IMR-90 (cell line): ENCODE data around the gene ZNF816. TPM values are rescaled to one million over a fixed set of nuclear protein-coding genes. Genes with fewer than 3 reads are reported as not detected.

Experiments
- ATAC-seq: fragments of 200-7000 bp; cut with Tn5 transposase; 2 replicates; pipeline ENCODE4 v1.9.1; 2020; ENCODE audit warnings: low read depth, mild to moderate bottlenecking, moderate library complexity
- BruUV-seq: library from RNA; stranded (reverse); fragments of 400-500 nt; replicated peaks from 2 replicates; lab custom pipeline; 2021; lab: Mats Ljungman, UMichigan
- CTCF ChIA-PET: fragments of 300-600 bp; formaldehyde crosslinking; extraction: SDS; loops from one replicate; lab custom pipeline; 2021; ENCODE audit warnings: antibody characterized with exemption; lab: Yijun Ruan, JAX
- POLR2A ChIA-PET: fragments of 300-600 bp; sonication (Branson Sonifier 250); formaldehyde crosslinking; loops from one replicate; lab custom pipeline; 2022; ENCODE audit warnings: antibody characterized with exemption; ENCODE audit not compliant: unreplicated experiment; lab: Charles Lee
- DNase-seq: peaks from one replicate; pipeline ENCODE4 v3.0.0; 2013
- H2AFZ ChIP-seq: replicated peaks from 2 replicates; pipeline ENCODE3; 2013; ENCODE audit warnings: low read length, mild to moderate bottlenecking; ENCODE audit not compliant: poor library complexity
- H2AK5ac ChIP-seq: 2 replicates; pipeline ENCODE4 v1.6.1; 2013; ENCODE audit warnings: low read depth, low read length, inconsistent platforms
- H2AK9ac ChIP-seq: replicated peaks from 2 replicates; pipeline ENCODE3; 2013; ENCODE audit warnings: mild to moderate bottlenecking, low read depth, low read length, moderate library complexity; ENCODE audit not compliant: poor library complexity
- H2BK120ac ChIP-seq: 2 replicates; pipeline ENCODE4 v1.6.1; 2013; ENCODE audit warnings: low read depth, low read length, inconsistent platforms
- H2BK15ac ChIP-seq: 3 replicates; pipeline ENCODE4 v1.6.1; 2013; ENCODE audit warnings: low read depth, low read length, inconsistent platforms
- H2BK20ac ChIP-seq: 2 replicates; pipeline ENCODE4 v1.6.1; 2013; ENCODE audit warnings: low read depth, mild to moderate bottlenecking, inconsistent platforms, low read length, moderate library complexity
- H2BK5ac ChIP-seq: 2 replicates; pipeline ENCODE4 v1.6.1; 2013; ENCODE audit warnings: mild to moderate bottlenecking, low read depth, low read length, inconsistent platforms; ENCODE audit not compliant: poor library complexity, severe bottlenecking
- H3K14ac ChIP-seq: replicated peaks from 2 replicates; pipeline ENCODE4 v1.6.1; 2013; ENCODE audit warnings: low read depth, low read length, inconsistent platforms
- H3K18ac ChIP-seq: 2 replicates; pipeline ENCODE4 v1.6.1; 2013; ENCODE audit warnings: low read depth, low read length, control low read depth
- H3K23ac ChIP-seq: 2 replicates; pipeline ENCODE4 v1.6.1; 2013; ENCODE audit warnings: low read depth, low read length, inconsistent platforms
- H3K27ac ChIP-seq: 2 replicates; pipeline ENCODE4 v1.5.1; 2013; ENCODE audit warnings: mild to moderate bottlenecking, control low read depth, low read length; ENCODE audit not compliant: insufficient read depth
- H3K27me3 ChIP-seq: 2 replicates; pipeline ENCODE4 v1.6.1; 2013; ENCODE audit warnings: low read length; ENCODE audit not compliant: control insufficient read depth, insufficient read depth
- H3K36me3 ChIP-seq: 2 replicates; pipeline ENCODE4 v1.6.1; 2013; ENCODE audit warnings: low read length, mixed read lengths; ENCODE audit not compliant: control insufficient read depth, insufficient read depth
- H3K4ac ChIP-seq: 2 replicates; pipeline ENCODE4 v1.6.1; 2013; ENCODE audit warnings: low read depth, low read length, inconsistent platforms
- H3K4me1 ChIP-seq: 2 replicates; pipeline ENCODE4 v1.6.1; 2013; ENCODE audit warnings: low read length, mixed read lengths; ENCODE audit not compliant: control insufficient read depth, insufficient read depth
- H3K4me2 ChIP-seq: 2 replicates; pipeline ENCODE4 v1.6.1; 2013; ENCODE audit warnings: low read depth, mild to moderate bottlenecking, control low read depth, low read length, moderate library complexity
- H3K4me3 ChIP-seq: 2 replicates; pipeline ENCODE4 v1.5.1; 2013; ENCODE audit warnings: low read depth, mild to moderate bottlenecking, control low read depth, low read length, moderate library complexity; ENCODE audit not compliant: insufficient read depth
- H3K56ac ChIP-seq: 2 replicates; pipeline ENCODE4 v1.6.1; 2013; ENCODE audit warnings: low read length, inconsistent platforms; ENCODE audit not compliant: insufficient read depth; ENCODE audit errors: extremely low read depth
- H3K79me1 ChIP-seq, 2 experiments: 2 replicates each; pipeline ENCODE4 v1.6.1; 2013; ENCODE audit warnings: low read length in 2 of 2, inconsistent platforms in 1 of 2, low read depth in 1 of 2
- H3K9ac ChIP-seq: 2 replicates; pipeline ENCODE4 v1.6.1; 2013; ENCODE audit warnings: low read depth, low read length, control low read depth
- H3K9me1 ChIP-seq: 2 replicates; pipeline ENCODE4 v1.6.1; 2013; ENCODE audit warnings: low read length, inconsistent platforms; ENCODE audit not compliant: insufficient read depth
- H3K9me3 ChIP-seq: 2 replicates; pipeline ENCODE4 v1.6.1; 2013; ENCODE audit warnings: low read length; ENCODE audit not compliant: control insufficient read depth, insufficient read depth
- H4K20me1 ChIP-seq: 2 replicates; pipeline ENCODE4 v1.6.1; 2013; ENCODE audit warnings: low read length, inconsistent platforms; ENCODE audit not compliant: insufficient read depth
- H4K5ac ChIP-seq: 2 replicates; pipeline ENCODE4 v1.6.1; 2013; ENCODE audit warnings: mild to moderate bottlenecking, low read depth, low read length, control low read depth
- H4K8ac ChIP-seq, 2 experiments: 2 replicates each; pipeline ENCODE4 v1.6.1; 2013; ENCODE audit warnings: low read depth in 2 of 2, low read length in 2 of 2, control low read depth in 1 of 2, inconsistent platforms in 1 of 2
- H4K91ac ChIP-seq: 2 replicates; pipeline ENCODE4 v1.6.1; 2013; ENCODE audit warnings: low read depth, low read length, inconsistent platforms; ENCODE audit not compliant: insufficient read depth
- BHLHE40 ChIP-seq: fragments of 150-350 bp; IDR thresholded peaks from 2 replicates; pipeline ENCODE4 v1.6.1; 2016; ENCODE audit warnings: mild to moderate bottlenecking, low read depth, low read length
- CEBPB ChIP-seq: IDR thresholded peaks from 2 replicates; pipeline ENCODE4 v1.6.1; 2012; ENCODE audit warnings: low read depth, low read length, improper control_type of control experiment
- CHD1 ChIP-seq: IDR thresholded peaks from 2 replicates; pipeline ENCODE4 v1.6.1; 2012; ENCODE audit warnings: low read depth, low read length, improper control_type of control experiment
- FOS ChIP-seq: fragments of 150-350 bp; IDR thresholded peaks from 2 replicates; pipeline ENCODE4 v1.6.1; 2016; ENCODE audit warnings: low read depth, low read length
- MAFK ChIP-seq: IDR thresholded peaks from 2 replicates; pipeline ENCODE4 v1.6.1; 2012; ENCODE audit warnings: low read depth, low read length, improper control_type of control experiment
- MAZ ChIP-seq: IDR thresholded peaks from 2 replicates; pipeline ENCODE4 v1.6.1; 2012; ENCODE audit warnings: low read depth, mild to moderate bottlenecking, low read length, improper control_type of control experiment, moderate library complexity, borderline replicate concordance
- MXI1 ChIP-seq: IDR thresholded peaks from 2 replicates; pipeline ENCODE4 v1.6.1; 2012; ENCODE audit warnings: low read depth, mild to moderate bottlenecking, low read length, moderate library complexity, borderline replicate concordance
- NFE2L2 ChIP-seq: fragments of 150-350 bp; IDR thresholded peaks from 2 replicates; pipeline ENCODE4 v1.6.1; 2016; ENCODE audit warnings: low read depth, mild to moderate bottlenecking, low read length
- POLR2A ChIP-seq: IDR thresholded peaks from 2 replicates; pipeline ENCODE4 v1.6.1; 2012; ENCODE audit warnings: mild to moderate bottlenecking, low read depth, low read length
- RAD21 ChIP-seq: IDR thresholded peaks from 2 replicates; pipeline ENCODE4 v1.6.1; 2012; ENCODE audit warnings: low read length, improper control_type of control experiment
- RCOR1 ChIP-seq: IDR thresholded peaks from 2 replicates; pipeline ENCODE4 v1.6.1; 2012; ENCODE audit warnings: mild to moderate bottlenecking, low read length, improper control_type of control experiment; ENCODE audit not compliant: insufficient replicate concordance
- SMC3 ChIP-seq: fragments of 150-350 bp; IDR thresholded peaks from 2 replicates; pipeline ENCODE4 v1.6.1; 2016; ENCODE audit warnings: low read depth, mild to moderate bottlenecking, antibody characterized with exemption, low read length, moderate library complexity
- WGBS, 2 experiments: methylation state at CpG; one replicate each; pipeline versions ENCODE4 v1.1.5 to v1.1.7; 2013; ENCODE audit warnings: missing lambda C conversion rate in 2 of 2; ENCODE audit not compliant: insufficient read length in 1 of 2; ENCODE audit errors: extremely low coverage in 2 of 2; 5-methylcytosine and 5-hydroxymethylcytosine counted together
- dilution Hi-C: fragments of 300-500 bp; cut with HindIII; formaldehyde crosslinking; loops from one replicate; pipeline ENCODE4 v1.14.3; 2018; ENCODE audit warnings: low sequenced_read_pairs; ENCODE audit not compliant: unreplicated experiment
- in situ Hi-C: fragments of 300-500 bp; cut with MboI; formaldehyde crosslinking; loops from 3 replicates; pipeline ENCODE4 v1.14.3; 2019; ENCODE audit warnings: low sequenced_read_pairs, inconsistent platforms, mixed read lengths
- intact Hi-C: fragments of 100-400 bp; cut with micrococcal nuclease; formaldehyde crosslinking; loops from 2 replicates; pipeline ENCODE4 v1.10.0; 2022
- polyA plus RNA-seq, 3 experiments: library from polyadenylated mRNA; depleted of rRNA; stranded (reverse); fragments of >200 nt; gene quantifications; 2 replicates each; pipeline ENCODE4 v1.2.3, GENCODE V29; 2012; ENCODE audit warnings: low replicate concordance in 1 of 3
- total RNA-seq: library from RNA; depleted of rRNA; stranded (reverse); fragments of >200 nt; gene quantifications from 2 replicates; pipeline ENCODE4 v1.2.3, GENCODE V29; 2012
- TF ChIP-seq, protein P1 (sequence below): fragments of 150-350 bp; IDR thresholded peaks from 2 replicates; pipeline ENCODE4 v1.6.1; 2017; ENCODE audit warnings: mild to moderate bottlenecking, antibody characterized with exemption, low read length, low read depth
- TF ChIP-seq, protein P2 (sequence below): fragments of 150-350 bp; IDR thresholded peaks from 2 replicates; pipeline ENCODE4 v1.6.1; 2016; ENCODE audit warnings: low read depth, mild to moderate bottlenecking, low read length, moderate library complexity, borderline replicate concordance
- TF ChIP-seq, protein P3 (sequence below): conservative IDR thresholded peaks from 2 replicates; pipeline ENCODE4 v1.5.1; 2012; ENCODE audit warnings: mild to moderate bottlenecking, low read depth, low read length, improper control_type of control experiment

ZNF816 gene
- total and polyA plus RNA-seq, 2 of the 4 experiments (the other 2 are of a cell fraction) = 1.6 to 12.0 TPM

DNA sequence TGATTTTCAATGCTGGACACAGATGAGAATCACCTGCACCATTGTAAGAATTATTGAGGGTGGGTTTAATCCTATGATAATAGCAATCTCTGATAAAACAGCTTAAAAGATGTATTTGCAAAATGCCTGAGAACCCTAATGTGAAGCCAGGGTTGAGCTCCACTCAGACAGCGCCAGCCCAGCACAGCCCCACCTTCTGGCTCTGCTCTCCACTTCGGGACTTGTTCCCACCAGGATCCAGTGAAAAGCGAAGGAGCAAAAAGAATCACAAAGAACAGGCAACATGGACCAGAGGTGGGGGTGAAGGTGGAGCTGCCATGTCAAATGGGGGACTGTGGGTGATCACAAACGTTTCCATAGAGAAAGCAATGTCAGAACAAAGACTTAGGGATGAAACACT lies 18.6 kb upstream of the ZNF816 start:
- H3K4me3 ChIP-seq = no peak overlapping the region
- no peak overlapping the region for H3K27ac ChIP-seq
- H3K4me2 ChIP-seq = no peak overlapping the region
- no peak overlapping the region for H4K8ac ChIP-seq
- H3K56ac ChIP-seq = no peak overlapping the region
- H3K23ac ChIP-seq = no peak overlapping the region
- no peak overlapping the region for H4K5ac ChIP-seq
- no peak overlapping the region for H3K4ac ChIP-seq
- H2AFZ ChIP-seq = no peak overlapping the region
- WGBS, 2 experiments = no CpG with 5 or more reads among the region's 4 CpGs
- no peak for ATAC-seq
- no peak overlapping the region for H2AK9ac ChIP-seq
- no peak overlapping the region for H2BK5ac ChIP-seq
- no TSS peak for BruUV-seq
- no peaks in the 10 kb centered on the region for H3K79me1 ChIP-seq
- no peak overlapping the region for H4K91ac ChIP-seq
- peaks cover 9% of the 10 kb centered on the region for H3K9me3 ChIP-seq
- no peaks in the 10 kb centered on the region for H4K20me1 ChIP-seq
- no peak overlapping the region for H3K14ac ChIP-seq
- DNase-seq = no peak
- H2AK5ac ChIP-seq = no peak overlapping the region
- H2BK15ac ChIP-seq = no peak overlapping the region
- no peaks in the 10 kb centered on the region for H3K27me3 ChIP-seq
- H3K4me1 ChIP-seq = no peaks in the 10 kb centered on the region
- ChIA-PET POLR2A (no interaction called here), CTCF (no interaction called here)
- dilution Hi-C loops (no loop called here), intact Hi-C loops (no loop called here), in situ Hi-C loops (no loop called here)
- no peak overlapping the region for H3K9ac ChIP-seq
- H3K18ac ChIP-seq = no peak overlapping the region
- no peak overlapping the region for H2BK120ac ChIP-seq
- H3K9me1 ChIP-seq = no peaks in the 10 kb centered on the region
- no peak overlapping the region for H2BK20ac ChIP-seq
- peaks cover 16% of the 10 kb centered on the region for H3K36me3 ChIP-seq
- TF ChIP-seq, protein P1, sequence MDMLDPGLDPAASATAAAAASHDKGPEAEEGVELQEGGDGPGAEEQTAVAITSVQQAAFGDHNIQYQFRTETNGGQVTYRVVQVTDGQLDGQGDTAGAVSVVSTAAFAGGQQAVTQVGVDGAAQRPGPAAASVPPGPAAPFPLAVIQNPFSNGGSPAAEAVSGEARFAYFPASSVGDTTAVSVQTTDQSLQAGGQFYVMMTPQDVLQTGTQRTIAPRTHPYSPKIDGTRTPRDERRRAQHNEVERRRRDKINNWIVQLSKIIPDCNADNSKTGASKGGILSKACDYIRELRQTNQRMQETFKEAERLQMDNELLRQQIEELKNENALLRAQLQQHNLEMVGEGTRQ = no peak
- TF ChIP-seq, protein P2, sequence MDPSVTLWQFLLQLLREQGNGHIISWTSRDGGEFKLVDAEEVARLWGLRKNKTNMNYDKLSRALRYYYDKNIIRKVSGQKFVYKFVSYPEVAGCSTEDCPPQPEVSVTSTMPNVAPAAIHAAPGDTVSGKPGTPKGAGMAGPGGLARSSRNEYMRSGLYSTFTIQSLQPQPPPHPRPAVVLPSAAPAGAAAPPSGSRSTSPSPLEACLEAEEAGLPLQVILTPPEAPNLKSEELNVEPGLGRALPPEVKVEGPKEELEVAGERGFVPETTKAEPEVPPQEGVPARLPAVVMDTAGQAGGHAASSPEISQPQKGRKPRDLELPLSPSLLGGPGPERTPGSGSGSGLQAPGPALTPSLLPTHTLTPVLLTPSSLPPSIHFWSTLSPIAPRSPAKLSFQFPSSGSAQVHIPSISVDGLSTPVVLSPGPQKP = no peak
- TF ChIP-seq RCOR1 (no peak), MAZ (no peak), NFE2L2 (no peak), MAFK (no peak), CHD1 (no peak), POLR2A (no peak), MXI1 (no peak), RAD21 (no peak), FOS (no peak), CEBPB (no peak), SMC3 (no peak), BHLHE40 (no peak)
- TF ChIP-seq, protein P3, sequence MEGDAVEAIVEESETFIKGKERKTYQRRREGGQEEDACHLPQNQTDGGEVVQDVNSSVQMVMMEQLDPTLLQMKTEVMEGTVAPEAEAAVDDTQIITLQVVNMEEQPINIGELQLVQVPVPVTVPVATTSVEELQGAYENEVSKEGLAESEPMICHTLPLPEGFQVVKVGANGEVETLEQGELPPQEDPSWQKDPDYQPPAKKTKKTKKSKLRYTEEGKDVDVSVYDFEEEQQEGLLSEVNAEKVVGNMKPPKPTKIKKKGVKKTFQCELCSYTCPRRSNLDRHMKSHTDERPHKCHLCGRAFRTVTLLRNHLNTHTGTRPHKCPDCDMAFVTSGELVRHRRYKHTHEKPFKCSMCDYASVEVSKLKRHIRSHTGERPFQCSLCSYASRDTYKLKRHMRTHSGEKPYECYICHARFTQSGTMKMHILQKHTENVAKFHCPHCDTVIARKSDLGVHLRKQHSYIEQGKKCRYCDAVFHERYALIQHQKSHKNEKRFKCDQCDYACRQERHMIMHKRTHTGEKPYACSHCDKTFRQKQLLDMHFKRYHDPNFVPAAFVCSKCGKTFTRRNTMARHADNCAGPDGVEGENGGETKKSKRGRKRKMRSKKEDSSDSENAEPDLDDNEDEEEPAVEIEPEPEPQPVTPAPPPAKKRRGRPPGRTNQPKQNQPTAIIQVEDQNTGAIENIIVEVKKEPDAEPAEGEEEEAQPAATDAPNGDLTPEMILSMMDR = no peak
